BLaER1 (cell line): ENCODE data around the gene PSMD8.

Experiments used
- H3K27ac ChIP-seq: shearing (Covaris generic); formaldehyde crosslinking; 2 replicates; pipeline ENCODE4 v1.8.1; 2022
- H3K27me3 ChIP-seq: shearing (Covaris generic); formaldehyde crosslinking; 2 replicates; pipeline ENCODE4 v1.8.1; 2022
- H3K36me3 ChIP-seq: shearing (Covaris generic); formaldehyde crosslinking; 2 replicates; pipeline ENCODE4 v1.8.1; 2022
- H3K4me1 ChIP-seq: shearing (Covaris generic); formaldehyde crosslinking; 2 replicates; pipeline ENCODE4 v1.8.1; 2022
- H3K4me2 ChIP-seq: shearing (Covaris generic); formaldehyde crosslinking; 2 replicates; pipeline ENCODE4 v1.8.1; 2022
- H3K4me3 ChIP-seq: shearing (Covaris generic); formaldehyde crosslinking; 2 replicates; pipeline ENCODE4 v1.8.1; 2022
- H3K9ac ChIP-seq: shearing (Covaris generic); formaldehyde crosslinking; 2 replicates; pipeline ENCODE4 v1.8.1; 2022
- H3K9me3 ChIP-seq: shearing (Covaris generic); formaldehyde crosslinking; 2 replicates; pipeline ENCODE4 v1.8.1; 2022
- H4K20me1 ChIP-seq: shearing (Covaris generic); formaldehyde crosslinking; 2 replicates; pipeline ENCODE4 v1.8.1; 2022
- Cebpa-rat ChIP-seq: shearing (Covaris generic); IDR thresholded peaks from 2 replicates; pipeline ENCODE4 v1.8.1; 2022

PSMD8 gene

GRCh38 chr19:38392707-38393308 is 18.4 kb downstream of the PSMD8 start:
- peaks cover 22% of the 10 kb centered on the region for H3K9me3 ChIP-seq
- H3K4me3 ChIP-seq: no peak overlapping the region
- no peak for TF ChIP-seq Cebpa-rat
- H3K27ac ChIP-seq: no peak overlapping the region
- peaks cover 33% of the 10 kb centered on the region for H4K20me1 ChIP-seq
- no peak overlapping the region for H3K9ac ChIP-seq
- H3K4me1 ChIP-seq: peaks cover 7% of the 10 kb centered on the region
- H3K27me3 ChIP-seq: peaks cover 100% of the 10 kb centered on the region
- no peak overlapping the region for H3K4me2 ChIP-seq
- no peaks in the 10 kb centered on the region for H3K36me3 ChIP-seq

GRCh38 chr19:38394488-38394887 is 20.1 kb downstream of the PSMD8 start:
- Histone ChIP-seq H3K4me1 (no peaks in the 10 kb centered on the region), H3K4me2 (no peak overlapping the region), H3K36me3 (no peaks in the 10 kb centered on the region), H3K9ac (no peak overlapping the region), H3K27ac (no peak overlapping the region), H4K20me1 (peaks cover 26% of the 10 kb centered on the region; the same call in 1 of the 2 replicates), H3K9me3 (peaks cover 22% of the 10 kb centered on the region), H3K27me3 (peaks cover 92% of the 10 kb centered on the region), H3K4me3 (no peak overlapping the region)
- TF ChIP-seq Cebpa-rat: no peak

DNA sequence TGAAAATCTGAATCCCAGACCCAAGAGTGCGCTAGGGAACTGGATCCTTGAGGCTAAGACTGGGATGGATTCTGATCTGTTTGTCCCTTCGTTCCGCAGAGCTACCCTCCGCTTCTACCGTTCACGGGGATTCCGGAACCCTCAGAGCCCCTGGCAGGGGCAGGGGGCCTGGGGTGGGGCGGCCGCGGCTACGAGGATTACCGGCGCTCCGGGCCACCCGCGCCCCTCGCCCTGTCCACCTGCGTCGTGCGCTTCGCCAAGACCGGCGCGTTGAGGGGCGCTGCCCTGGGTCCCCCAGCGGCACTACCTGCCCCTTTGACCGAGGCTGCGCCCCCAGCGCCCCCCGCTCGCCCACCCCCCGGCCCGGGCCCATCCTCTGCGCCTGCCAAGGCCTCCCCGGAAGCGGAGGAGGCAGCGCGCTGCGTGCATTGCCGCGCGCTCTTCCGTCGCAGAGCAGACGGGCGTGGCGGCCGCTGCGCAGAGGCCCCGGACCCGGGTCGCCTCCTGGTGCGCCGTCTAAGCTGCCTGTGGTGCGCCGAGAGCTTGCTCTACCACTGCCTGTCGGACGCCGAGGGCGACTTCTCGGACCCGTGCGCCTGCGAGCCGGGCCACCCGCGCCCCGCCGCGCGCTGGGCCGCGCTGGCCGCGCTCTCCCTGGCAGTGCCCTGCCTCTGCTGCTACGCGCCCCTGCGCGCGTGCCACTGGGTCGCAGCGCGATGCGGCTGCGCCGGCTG is 21.2 kb downstream of the PSMD8 start:
- H3K9ac ChIP-seq: no peak overlapping the region
- no peak overlapping the region for H3K4me3 ChIP-seq
- no peak overlapping the region for H3K27ac ChIP-seq
- H4K20me1 ChIP-seq: peaks cover 26% of the 10 kb centered on the region; the same call in 1 of the 2 replicates
- H3K36me3 ChIP-seq: no peaks in the 10 kb centered on the region
- no peaks in the 10 kb centered on the region for H3K4me1 ChIP-seq
- TF ChIP-seq Cebpa-rat: no peak
- peaks cover 82% of the 10 kb centered on the region for H3K27me3 ChIP-seq
- peak overlapping the region; percentile 37 for H3K4me2 ChIP-seq
- H3K9me3 ChIP-seq: peaks cover 22% of the 10 kb centered on the region

DNA sequence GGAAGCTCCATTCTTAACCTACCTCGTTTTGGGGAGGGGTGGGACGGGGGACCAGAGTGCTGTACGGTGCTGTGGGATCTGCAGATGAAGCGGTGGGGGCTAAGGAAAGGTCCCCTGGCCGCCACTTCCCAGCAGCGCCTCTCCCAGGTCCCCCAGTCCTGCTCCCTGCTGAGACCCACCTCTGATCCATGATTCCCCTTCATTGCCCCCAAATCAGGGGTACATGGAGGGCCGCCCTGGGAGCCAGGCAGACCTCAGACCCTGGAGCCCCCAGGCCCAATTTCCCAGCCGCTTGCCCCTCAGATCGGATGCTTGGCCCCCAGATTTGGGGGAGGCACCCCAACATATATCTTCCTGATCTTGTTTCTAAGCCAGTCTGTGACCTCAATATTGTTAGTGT is 24.7 kb downstream of the PSMD8 start:
- Histone ChIP-seq H3K27ac (no peak overlapping the region), H3K36me3 (no peaks in the 10 kb centered on the region), H3K4me3 (no peak overlapping the region), H3K4me2 (no peak overlapping the region), H3K9me3 (peaks cover 22% of the 10 kb centered on the region), H3K9ac (no peak overlapping the region), H4K20me1 (peaks cover 9% of the 10 kb centered on the region; the same call in 1 of the 2 replicates), H3K27me3 (peaks cover 46% of the 10 kb centered on the region), H3K4me1 (peaks cover 11% of the 10 kb centered on the region)
- no peak for TF ChIP-seq Cebpa-rat

DNA sequence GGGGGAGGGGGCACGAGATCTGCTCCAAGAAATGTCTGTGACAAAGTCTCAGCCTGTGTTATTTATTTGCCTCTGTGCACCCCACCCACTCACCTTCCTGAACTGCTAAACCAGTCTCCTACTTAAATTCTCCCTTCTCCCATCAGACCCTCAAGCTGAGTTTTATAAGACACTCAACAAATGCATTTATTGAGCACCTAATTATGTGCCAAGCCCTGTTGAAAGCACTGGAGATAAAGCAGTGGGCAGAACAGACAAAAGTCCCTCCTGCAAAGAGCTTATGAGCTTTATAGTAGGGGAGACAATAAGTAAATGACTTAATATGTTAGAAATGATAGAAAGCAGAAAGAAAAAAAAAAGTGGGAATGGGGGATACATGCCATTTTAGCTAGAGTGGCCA is 25.2 kb downstream of the PSMD8 start:
- TF ChIP-seq Cebpa-rat: no peak
- no peak overlapping the region for H3K4me2 ChIP-seq
- H3K36me3 ChIP-seq: no peaks in the 10 kb centered on the region
- no peak overlapping the region for H3K27ac ChIP-seq
- no peak overlapping the region for H3K9ac ChIP-seq
- H3K4me3 ChIP-seq: no peak overlapping the region
- peaks cover 5% of the 10 kb centered on the region; the same call in 1 of the 2 replicates for H4K20me1 ChIP-seq
- H3K4me1 ChIP-seq: peaks cover 15% of the 10 kb centered on the region
- H3K9me3 ChIP-seq: peaks cover 20% of the 10 kb centered on the region
- H3K27me3 ChIP-seq: peaks cover 42% of the 10 kb centered on the region

DNA sequence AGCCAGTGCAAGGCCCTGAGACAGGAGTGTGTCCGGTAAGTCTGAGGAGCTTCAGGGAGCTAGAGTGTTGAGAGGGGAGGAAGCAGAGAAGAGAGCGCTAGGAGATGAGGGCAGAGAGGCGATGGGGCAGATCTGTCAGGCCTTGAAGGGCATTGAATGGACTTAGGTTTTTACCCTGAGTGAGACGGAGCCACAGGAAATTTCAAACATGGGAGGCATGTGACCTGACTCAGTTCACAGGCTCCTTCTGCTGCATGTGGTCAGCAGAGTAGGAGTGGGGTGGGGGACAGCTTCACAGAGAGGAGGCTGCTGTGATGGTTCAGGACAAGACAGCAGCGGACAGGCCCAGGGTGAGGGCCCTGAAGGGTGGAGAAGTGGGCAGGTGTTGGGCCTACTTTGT is 26.0 kb downstream of the PSMD8 start:
- Histone ChIP-seq H3K4me2 (no peak overlapping the region), H3K9me3 (peaks cover 12% of the 10 kb centered on the region), H3K27me3 (peaks cover 33% of the 10 kb centered on the region), H3K9ac (no peak overlapping the region), H3K4me1 (peaks cover 15% of the 10 kb centered on the region), H3K36me3 (peaks cover 8% of the 10 kb centered on the region; the same call in 1 of the 2 replicates), H3K4me3 (no peak overlapping the region), H4K20me1 (no peaks in the 10 kb centered on the region), H3K27ac (no peak overlapping the region)
- no peak for TF ChIP-seq Cebpa-rat

DNA sequence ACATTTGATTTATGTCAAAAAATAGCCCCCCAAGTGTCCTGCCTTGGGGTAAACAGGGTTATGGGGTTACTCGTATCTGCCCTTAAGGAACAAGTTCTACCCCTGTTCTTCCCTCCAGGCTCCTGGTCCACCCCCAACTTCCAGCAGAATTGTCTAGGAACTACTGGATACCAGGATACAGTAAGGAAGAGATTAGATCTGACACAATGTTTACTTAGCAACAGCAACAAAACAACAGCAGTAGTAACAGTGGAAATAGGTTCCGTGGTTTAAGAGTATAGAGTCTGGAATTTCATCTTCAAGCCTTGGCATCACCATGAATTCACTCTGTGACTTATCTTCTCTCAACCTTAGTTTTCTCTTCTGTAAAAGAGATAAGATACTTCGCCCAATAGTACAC is 26.8 kb downstream of the PSMD8 start:
- TF ChIP-seq Cebpa-rat: no peak
- H3K27me3 ChIP-seq: peaks cover 26% of the 10 kb centered on the region
- H3K4me1 ChIP-seq: peaks cover 15% of the 10 kb centered on the region
- peaks cover 4% of the 10 kb centered on the region for H3K9me3 ChIP-seq
- H3K9ac ChIP-seq: no peak overlapping the region
- no peak overlapping the region for H3K27ac ChIP-seq
- H4K20me1 ChIP-seq: no peaks in the 10 kb centered on the region
- H3K4me2 ChIP-seq: no peak overlapping the region
- H3K4me3 ChIP-seq: no peak overlapping the region
- H3K36me3 ChIP-seq: peaks cover 12% of the 10 kb centered on the region; the same call in 1 of the 2 replicates

GRCh38 chr19:38402623-38402966 is 28.2 kb downstream of the PSMD8 start:
- H3K27ac ChIP-seq: no peak overlapping the region
- H3K4me3 ChIP-seq: peak overlapping the region; percentile 53; the same call in 1 of the 2 replicates
- H3K36me3 ChIP-seq: peaks cover 26% of the 10 kb centered on the region
- TF ChIP-seq Cebpa-rat: no peak
- peaks cover 11% of the 10 kb centered on the region for H3K27me3 ChIP-seq
- H3K9ac ChIP-seq: no peak overlapping the region
- H4K20me1 ChIP-seq: no peaks in the 10 kb centered on the region
- H3K9me3 ChIP-seq: no peaks in the 10 kb centered on the region
- H3K4me1 ChIP-seq: peaks cover 15% of the 10 kb centered on the region
- H3K4me2 ChIP-seq: peak overlapping the region; percentile 75

GRCh38 chr19:38402967-38403674 is 28.8 kb downstream of the PSMD8 start, which contains the start of gene FAM98C:
Gene FAM98C (plus strand): TSS chr19:38403093. CDS start chr19:38403154, 61 bp downstream.
- Histone ChIP-seq H3K4me2 (peak within 1 kb of the TSS; percentile 96), H3K27ac (peak within 1 kb of the TSS; percentile 69), H3K36me3 (peaks cover 26% of the 10 kb centered on the region), H3K9me3 (no peaks in the 10 kb centered on the region), H3K27me3 (peaks cover 6% of the 10 kb centered on the region; the same call in 1 of the 2 replicates), H3K4me1 (peaks cover 15% of the 10 kb centered on the region), H3K4me3 (peak within 1 kb of the TSS; percentile 83), H4K20me1 (no peaks in the 10 kb centered on the region), H3K9ac (peak within 1 kb of the TSS; percentile 76)
- TF ChIP-seq Cebpa-rat: no peak

GRCh38 chr19:38404858-38405257 is 30.5 kb downstream of the PSMD8 start:
- no peak for TF ChIP-seq Cebpa-rat
- Histone ChIP-seq H3K9ac (no peak overlapping the region), H3K9me3 (no peaks in the 10 kb centered on the region), H3K4me3 (no peak overlapping the region), H3K27me3 (no peaks in the 10 kb centered on the region), H3K4me2 (no peak overlapping the region), H4K20me1 (no peaks in the 10 kb centered on the region), H3K27ac (no peak overlapping the region), H3K36me3 (peaks cover 26% of the 10 kb centered on the region), H3K4me1 (peaks cover 15% of the 10 kb centered on the region)
